Panc1 (cell line): ENCODE measurements around the gene TUBB1.

Experiments
- CTCF ChIP-seq: fragments of 450-650 bp; IDR thresholded peaks from 2 replicates; pipeline ENCODE4 v1.5.1; 2017; ENCODE audit warnings: mild to moderate bottlenecking
- POLR2AphosphoS5 ChIP-seq: IDR thresholded peaks from 2 replicates; pipeline ENCODE4 v1.6.1; 2012; ENCODE audit warnings: mild to moderate bottlenecking, low read depth, low read length, moderate library complexity
- REST ChIP-seq, 2 experiments: IDR thresholded peaks; 2 replicates each; pipeline ENCODE4 v1.6.1; 2011 to 2012; ENCODE audit warnings: low read depth in 2 of 2, control low read depth in 1 of 2, low read length in 1 of 2, mild to moderate bottlenecking in 1 of 2, moderate library complexity in 1 of 2; ENCODE audit not compliant: insufficient read depth in 1 of 2
- SIN3A ChIP-seq: IDR thresholded peaks from 2 replicates; pipeline ENCODE4 v1.6.1; 2012; ENCODE audit warnings: low read depth, mild to moderate bottlenecking, low read length, moderate library complexity, borderline replicate concordance; ENCODE audit not compliant: insufficient read depth

- TF ChIP-seq CTCF (no peak), POLR2AphosphoS5 (no peak), REST (IDR thresholded peaks at IDR 0.05; ENCODE audit: insufficient read depth in 1 of 2, low read depth in 2 of 2, low read length in 1 of 2) (no peak), SIN3A (no peak)
These were observed 14.5 kb downstream of the TUBB1 start for GRCh38 chr20:59033616-59034165.
